PC-9 (cell line): ENCODE measurements around the gene SUGCT.

ENCODE experiments used
- EZH2 ChIP-seq: fragments of 200-600 bp; sonication (generic); IDR thresholded peaks from 2 replicates; pipeline ENCODE4 v1.8.0; 2017; ENCODE audit warnings: antibody characterized with exemption, low read depth
- TF ChIP-seq, protein P1 (sequence below): fragments of 200-600 bp; sonication (generic); conservative IDR thresholded peaks from 2 replicates; pipeline ENCODE4 v1.6.1; 2017; ENCODE audit warnings: mixed run types, antibody characterized with exemption, mild to moderate bottlenecking, moderate library complexity

DNA sequence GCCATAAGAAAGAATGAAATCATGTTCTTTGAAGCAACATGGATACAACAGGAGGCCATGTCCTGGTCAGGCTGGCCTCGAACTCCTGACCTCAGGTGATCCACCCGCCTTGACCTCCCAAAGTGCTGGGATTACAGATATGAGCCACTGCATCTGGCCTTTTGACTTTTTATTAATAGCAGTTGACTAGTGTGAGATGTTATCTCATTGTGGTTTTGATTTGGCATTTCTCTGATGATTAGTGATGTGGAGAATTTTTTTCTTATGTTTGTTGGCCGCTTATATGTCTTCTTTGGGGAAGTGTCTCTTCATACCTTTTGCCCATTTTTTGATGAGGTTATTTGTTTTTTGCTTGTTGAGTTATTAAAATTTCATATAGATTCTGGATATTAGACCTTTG lies 400.9 kb downstream of the SUGCT start:
- TF ChIP-seq, protein P1, sequence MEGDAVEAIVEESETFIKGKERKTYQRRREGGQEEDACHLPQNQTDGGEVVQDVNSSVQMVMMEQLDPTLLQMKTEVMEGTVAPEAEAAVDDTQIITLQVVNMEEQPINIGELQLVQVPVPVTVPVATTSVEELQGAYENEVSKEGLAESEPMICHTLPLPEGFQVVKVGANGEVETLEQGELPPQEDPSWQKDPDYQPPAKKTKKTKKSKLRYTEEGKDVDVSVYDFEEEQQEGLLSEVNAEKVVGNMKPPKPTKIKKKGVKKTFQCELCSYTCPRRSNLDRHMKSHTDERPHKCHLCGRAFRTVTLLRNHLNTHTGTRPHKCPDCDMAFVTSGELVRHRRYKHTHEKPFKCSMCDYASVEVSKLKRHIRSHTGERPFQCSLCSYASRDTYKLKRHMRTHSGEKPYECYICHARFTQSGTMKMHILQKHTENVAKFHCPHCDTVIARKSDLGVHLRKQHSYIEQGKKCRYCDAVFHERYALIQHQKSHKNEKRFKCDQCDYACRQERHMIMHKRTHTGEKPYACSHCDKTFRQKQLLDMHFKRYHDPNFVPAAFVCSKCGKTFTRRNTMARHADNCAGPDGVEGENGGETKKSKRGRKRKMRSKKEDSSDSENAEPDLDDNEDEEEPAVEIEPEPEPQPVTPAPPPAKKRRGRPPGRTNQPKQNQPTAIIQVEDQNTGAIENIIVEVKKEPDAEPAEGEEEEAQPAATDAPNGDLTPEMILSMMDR: no peak
- no peak for TF ChIP-seq EZH2
